Neural cell (in vitro differentiated cells): ENCODE data around the gene C4BPA.

Source experiments
- CTCF ChIP-seq: fragments of 450-650 bp; IDR thresholded peaks from 2 replicates; pipeline ENCODE4 v1.5.1; 2014; ENCODE audit warnings: antibody characterized with exemption, mild to moderate bottlenecking, moderate library complexity; ENCODE audit not compliant: poor library complexity, severe bottlenecking
- EP300 ChIP-seq: fragments of 450-650 bp; conservative IDR thresholded peaks from 2 replicates; pipeline ENCODE4 v1.6.1; 2014; ENCODE audit warnings: antibody characterized with exemption, mild to moderate bottlenecking, moderate library complexity; ENCODE audit not compliant: poor library complexity, severe bottlenecking
- EZH2 ChIP-seq: fragments of 200-600, 300-800 bp; shearing (Covaris generic), sonication (generic); IDR thresholded peaks from 2 replicates; pipeline ENCODE4 v1.6.1; 2014; ENCODE audit warnings: antibody characterized with exemption, low read length, borderline replicate concordance, mild to moderate bottlenecking; ENCODE audit not compliant: insufficient read depth, poor library complexity, severe bottlenecking
- MXI1 ChIP-seq: fragments of 450-650 bp; conservative IDR thresholded peaks from 2 replicates; pipeline ENCODE4 v1.6.1; 2014; ENCODE audit warnings: antibody characterized with exemption, mild to moderate bottlenecking; ENCODE audit not compliant: poor library complexity, severe bottlenecking
- POLR2AphosphoS5 ChIP-seq: IDR thresholded peaks from 2 replicates; pipeline ENCODE4 v1.6.1; 2012
- REST ChIP-seq: IDR thresholded peaks from 2 replicates; pipeline ENCODE4 v1.6.1; 2012; ENCODE audit warnings: borderline replicate concordance
- SMC3 ChIP-seq: fragments of 450-650 bp; conservative IDR thresholded peaks from 2 replicates; pipeline ENCODE4 v1.6.1; 2014; ENCODE audit warnings: antibody characterized with exemption, mild to moderate bottlenecking, moderate library complexity; ENCODE audit not compliant: poor library complexity
- TAF1 ChIP-seq: IDR thresholded peaks from 2 replicates; pipeline ENCODE4 v1.6.1; 2012; ENCODE audit warnings: low read depth

GRCh38 chr1:207088701-207089626 lies 15.1 kb upstream of the C4BPA start, which contains the start of gene C4BPB:
- TF ChIP-seq EZH2 (no peak), CTCF (no peak), REST (no peak), TAF1 (no peak), POLR2AphosphoS5 (no peak), EP300 (no peak), MXI1 (no peak), SMC3 (no peak)
